ENCODE measurements around the gene PDCD1. TPM values are rescaled to one million over a fixed set of nuclear protein-coding genes. Genes with fewer than 3 reads are reported as not detected.

Gene PDCD1
- total RNA-seq, 1 donor from 2014 or later: not detected

DNA sequence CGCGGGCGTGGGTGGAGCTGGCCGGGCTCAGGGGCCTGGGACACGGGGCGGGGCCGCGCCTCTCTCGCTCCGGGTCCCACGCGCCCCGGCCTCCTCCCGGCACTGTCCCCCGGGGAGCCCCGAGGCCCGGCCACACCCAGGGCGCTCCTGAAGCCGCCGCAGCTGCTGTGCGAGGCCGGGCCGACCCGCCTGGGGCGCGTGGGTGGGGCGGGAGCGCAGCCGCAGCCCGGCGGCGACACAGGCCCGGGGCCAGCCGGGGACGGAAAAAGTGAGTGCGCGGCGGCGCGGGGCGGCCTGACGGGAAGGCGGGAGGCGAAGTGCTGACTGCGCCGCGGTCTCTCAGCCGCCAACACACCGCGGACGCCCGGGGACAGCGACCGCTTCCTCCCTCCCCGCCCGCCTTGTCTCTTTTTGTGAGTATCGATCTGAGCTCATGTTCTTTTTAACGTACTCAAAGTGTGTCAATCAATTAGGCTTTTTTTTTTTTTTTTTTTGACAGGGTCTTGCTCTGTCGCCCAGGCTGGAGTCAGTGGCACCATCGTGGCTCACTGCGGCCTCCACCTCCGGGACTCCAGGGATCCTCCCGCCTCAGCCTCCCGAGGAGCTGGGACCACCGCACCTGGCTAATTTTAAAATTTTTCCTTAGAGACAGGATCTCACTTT, 14.5 kb downstream of the PDCD1 start:
- peak overlapping the region; percentile 68 for H3K4me3 Mint-ChIP-seq (ENCODE audit: unreplicated experiment)
- H3K9me3 Mint-ChIP-seq (ENCODE audit: low read depth): no peaks in the 10 kb centered on the region
- H3K4me1 Mint-ChIP-seq (ENCODE audit: low read depth): peaks cover 18% of the 10 kb centered on the region
- peak overlapping the region; percentile 57 for H3K27ac Mint-ChIP-seq (ENCODE audit: unreplicated experiment)
- H3K36me3 Mint-ChIP-seq (ENCODE audit: low read depth): no peaks in the 10 kb centered on the region
- no peak for DNase-seq (ENCODE audit: low spot score)
- H3K27me3 Mint-ChIP-seq (ENCODE audit: low read depth): peaks cover 15% of the 10 kb centered on the region
- TF ChIP-seq, protein P1, sequence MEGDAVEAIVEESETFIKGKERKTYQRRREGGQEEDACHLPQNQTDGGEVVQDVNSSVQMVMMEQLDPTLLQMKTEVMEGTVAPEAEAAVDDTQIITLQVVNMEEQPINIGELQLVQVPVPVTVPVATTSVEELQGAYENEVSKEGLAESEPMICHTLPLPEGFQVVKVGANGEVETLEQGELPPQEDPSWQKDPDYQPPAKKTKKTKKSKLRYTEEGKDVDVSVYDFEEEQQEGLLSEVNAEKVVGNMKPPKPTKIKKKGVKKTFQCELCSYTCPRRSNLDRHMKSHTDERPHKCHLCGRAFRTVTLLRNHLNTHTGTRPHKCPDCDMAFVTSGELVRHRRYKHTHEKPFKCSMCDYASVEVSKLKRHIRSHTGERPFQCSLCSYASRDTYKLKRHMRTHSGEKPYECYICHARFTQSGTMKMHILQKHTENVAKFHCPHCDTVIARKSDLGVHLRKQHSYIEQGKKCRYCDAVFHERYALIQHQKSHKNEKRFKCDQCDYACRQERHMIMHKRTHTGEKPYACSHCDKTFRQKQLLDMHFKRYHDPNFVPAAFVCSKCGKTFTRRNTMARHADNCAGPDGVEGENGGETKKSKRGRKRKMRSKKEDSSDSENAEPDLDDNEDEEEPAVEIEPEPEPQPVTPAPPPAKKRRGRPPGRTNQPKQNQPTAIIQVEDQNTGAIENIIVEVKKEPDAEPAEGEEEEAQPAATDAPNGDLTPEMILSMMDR (IDR thresholded peaks at IDR 0.05): peak; percentile 45

DNA sequence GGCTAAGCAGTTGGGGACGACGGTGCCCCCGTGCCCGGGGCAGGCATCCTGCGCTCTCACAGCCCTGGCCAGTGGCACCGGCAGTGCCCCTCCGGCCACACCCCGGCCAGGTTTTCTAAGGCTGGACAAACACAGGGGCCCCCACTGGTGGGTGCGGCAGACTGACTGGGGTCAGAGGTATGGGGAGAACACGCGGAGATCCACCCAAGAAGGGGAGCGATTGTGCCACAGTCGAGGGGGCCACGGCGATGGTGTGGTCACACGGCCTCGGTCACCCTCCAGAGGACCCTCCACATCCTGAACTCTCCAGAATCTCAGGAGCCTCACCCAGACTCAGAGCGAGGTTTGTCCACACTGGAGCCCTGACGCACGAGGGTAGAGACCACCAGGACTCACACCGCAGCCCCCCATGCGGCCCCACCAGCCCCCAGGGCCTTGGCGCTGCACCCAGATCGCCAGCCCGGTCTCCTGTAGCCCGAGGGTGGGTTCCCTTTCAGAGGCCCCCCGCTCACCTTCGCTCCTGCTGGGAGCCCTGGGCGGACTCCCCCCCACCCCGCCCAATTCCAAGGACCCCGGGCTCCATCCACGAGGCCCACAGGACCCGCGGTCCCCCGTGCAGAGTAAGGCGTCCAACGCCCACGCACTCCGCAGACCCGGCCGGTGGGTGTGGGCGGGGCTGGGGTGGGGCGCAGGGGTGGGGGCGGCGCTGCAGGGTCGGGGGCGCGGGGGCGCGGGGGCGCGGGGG, 15.2 kb downstream of the PDCD1 start:
- H3K4me1 Mint-ChIP-seq (ENCODE audit: low read depth): peaks cover 18% of the 10 kb centered on the region
- H3K4me3 Mint-ChIP-seq (ENCODE audit: unreplicated experiment): no peak overlapping the region

GRCh38 chr2:241842620-241843211, 16.0 kb downstream of the PDCD1 start:
- Mint-ChIP-seq H3K4me3 (ENCODE audit: unreplicated experiment) (no peak overlapping the region), H3K27ac (ENCODE audit: unreplicated experiment) (no peak overlapping the region), H3K27me3 (ENCODE audit: low read depth) (peaks cover 19% of the 10 kb centered on the region), H3K9me3 (ENCODE audit: low read depth) (no peaks in the 10 kb centered on the region), H3K36me3 (ENCODE audit: low read depth) (no peaks in the 10 kb centered on the region), H3K4me1 (ENCODE audit: low read depth) (peaks cover 18% of the 10 kb centered on the region)
- TF ChIP-seq, protein P1 (IDR thresholded peaks at IDR 0.05): no peak
- DNase-seq (ENCODE audit: low spot score): no peak

More for the DNA sequence above, 15.2 kb downstream of the PDCD1 start:
- Mint-ChIP-seq H3K9me3 (ENCODE audit: low read depth) (no peaks in the 10 kb centered on the region), H3K27ac (ENCODE audit: unreplicated experiment) (no peak overlapping the region), H3K27me3 (ENCODE audit: low read depth) (peaks cover 14% of the 10 kb centered on the region), H3K36me3 (ENCODE audit: low read depth) (no peaks in the 10 kb centered on the region)
- TF ChIP-seq, protein P1 (IDR thresholded peaks at IDR 0.05): no peak
- DNase-seq (ENCODE audit: low spot score): no peak

DNA sequence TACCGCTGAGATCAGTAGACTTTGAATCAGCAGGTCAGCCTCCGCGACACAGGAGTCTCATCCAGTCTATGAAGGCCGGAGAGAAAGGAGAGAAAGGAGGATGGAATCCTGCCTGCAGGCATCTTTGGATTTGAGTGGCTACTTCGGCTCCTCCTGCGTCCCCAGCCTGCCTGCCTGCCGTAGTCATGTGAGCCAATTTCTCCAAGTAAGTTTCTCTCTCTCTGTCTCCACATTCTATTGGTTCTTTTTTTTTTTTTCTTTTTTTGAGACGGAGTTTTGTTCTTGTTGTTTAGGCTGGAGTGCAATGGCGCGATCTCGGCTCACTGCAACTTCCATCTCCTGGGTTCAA, 16.7 kb downstream of the PDCD1 start:
- no peaks in the 10 kb centered on the region for H3K9me3 Mint-ChIP-seq (ENCODE audit: low read depth)
- peaks cover 26% of the 10 kb centered on the region for H3K27me3 Mint-ChIP-seq (ENCODE audit: low read depth)
- no peak overlapping the region for H3K27ac Mint-ChIP-seq (ENCODE audit: unreplicated experiment)
- H3K4me1 Mint-ChIP-seq (ENCODE audit: low read depth): peaks cover 18% of the 10 kb centered on the region
- no peaks in the 10 kb centered on the region for H3K36me3 Mint-ChIP-seq (ENCODE audit: low read depth)
- H3K4me3 Mint-ChIP-seq (ENCODE audit: unreplicated experiment): no peak overlapping the region
- no peak for DNase-seq (ENCODE audit: low spot score)
- TF ChIP-seq, protein P1 (IDR thresholded peaks at IDR 0.05): no peak

Measured in chondrocyte (in vitro differentiated cells).